HL-60/S4 (cell line): Measurements from ENCODE around the gene KCNAB2.
"Not testable (repeated sequence)": the region's sequence is repeated elsewhere in the genome, so short reads cannot be mapped to it uniquely, and the experiment has no call there.

ENCODE experiments used
- in situ Hi-C: fragments of 300-500 bp; cut with MboI; formaldehyde crosslinking; loops from 2 replicates; pipeline ENCODE4 v1.14.3; 2022; ENCODE audit warnings: low sequenced_read_pairs

The KCNAB2 gene

GRCh38 chr1:6009120-6010040 is 36.3 kb upstream of the KCNAB2 start:
- in situ Hi-C loops, result no loop called here

DNA sequence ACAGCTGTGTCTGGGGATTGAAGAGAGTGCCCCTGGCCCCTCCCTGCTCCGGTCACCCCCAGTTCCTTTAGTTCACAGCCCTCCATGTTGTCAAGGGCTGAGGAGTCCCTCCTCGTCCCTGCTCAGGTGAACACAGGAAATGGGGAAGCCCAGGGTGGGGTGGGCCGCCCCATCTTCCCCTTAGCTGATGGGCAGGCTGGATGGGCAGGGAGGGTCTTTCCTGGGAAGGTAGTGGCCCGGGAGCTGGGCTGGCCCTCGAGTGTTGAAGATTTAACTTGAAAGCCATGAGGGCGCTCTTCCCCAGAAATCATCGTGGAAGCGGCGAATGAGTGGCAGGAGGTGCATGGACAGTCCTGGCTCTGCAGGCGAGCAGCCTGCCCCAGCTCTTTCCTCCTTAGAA is 35.1 kb upstream of the KCNAB2 start:
- in situ Hi-C loops, result no loop called here

GRCh38 chr1:6011161-6011945 is 34.3 kb upstream of the KCNAB2 start:
- in situ Hi-C loops, result no loop called here

DNA sequence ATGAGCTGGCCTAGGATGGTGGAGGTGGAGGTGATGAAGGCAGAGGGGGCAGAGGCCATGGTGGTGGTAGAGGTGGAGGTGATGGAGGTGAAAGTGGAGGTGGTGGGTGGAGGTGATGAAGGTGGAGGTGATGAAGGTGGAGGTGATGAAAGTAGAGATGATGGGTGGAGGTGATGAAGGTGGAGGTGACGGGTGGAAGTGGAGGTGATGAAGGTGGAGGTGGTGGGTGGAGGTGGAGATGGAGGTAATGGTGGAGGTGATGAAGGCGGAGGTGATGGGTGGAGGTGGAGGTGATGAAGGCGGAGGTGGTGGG is 33.8 kb upstream of the KCNAB2 start:
- in situ Hi-C loops, result no loop called here

DNA sequence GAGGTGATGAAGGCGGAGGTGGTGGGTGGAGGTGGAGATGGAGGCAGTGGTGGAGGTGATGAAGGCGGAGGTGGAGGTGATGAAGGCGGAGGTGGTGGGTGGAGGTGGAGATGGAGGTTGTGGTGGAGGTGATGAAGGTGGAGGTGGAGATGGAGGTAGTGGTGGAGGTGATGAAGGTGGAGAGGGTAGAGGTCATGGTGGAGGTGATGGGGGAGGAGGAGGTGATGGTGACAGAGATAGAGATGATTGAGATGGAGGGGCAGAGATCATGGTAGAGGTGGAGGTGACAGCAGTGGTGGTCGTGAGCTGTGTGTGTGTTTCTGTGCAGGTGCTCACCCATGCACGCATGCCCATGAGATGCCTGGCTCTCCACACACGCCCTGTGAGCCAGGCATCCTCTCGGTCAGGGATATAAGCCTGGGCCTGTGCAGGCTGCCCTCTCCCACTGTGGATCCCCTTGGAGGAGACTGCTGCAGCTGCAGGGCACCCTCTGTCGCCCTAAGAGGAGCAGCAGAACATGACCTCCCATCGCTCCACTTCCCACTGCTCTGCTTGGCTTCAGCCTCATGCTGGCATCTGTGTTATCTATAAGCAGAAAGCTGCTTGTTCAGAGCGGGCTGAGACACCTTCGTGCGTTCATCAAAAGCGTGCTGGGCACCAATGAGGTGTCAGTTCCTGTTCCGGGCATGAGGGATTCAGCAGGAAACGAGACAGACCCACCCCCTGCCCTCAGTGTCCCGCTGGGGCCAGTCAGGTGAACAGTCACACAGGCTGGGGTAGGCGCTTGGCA is 33.0 kb upstream of the KCNAB2 start:
- in situ Hi-C loops, result no loop called here

DNA sequence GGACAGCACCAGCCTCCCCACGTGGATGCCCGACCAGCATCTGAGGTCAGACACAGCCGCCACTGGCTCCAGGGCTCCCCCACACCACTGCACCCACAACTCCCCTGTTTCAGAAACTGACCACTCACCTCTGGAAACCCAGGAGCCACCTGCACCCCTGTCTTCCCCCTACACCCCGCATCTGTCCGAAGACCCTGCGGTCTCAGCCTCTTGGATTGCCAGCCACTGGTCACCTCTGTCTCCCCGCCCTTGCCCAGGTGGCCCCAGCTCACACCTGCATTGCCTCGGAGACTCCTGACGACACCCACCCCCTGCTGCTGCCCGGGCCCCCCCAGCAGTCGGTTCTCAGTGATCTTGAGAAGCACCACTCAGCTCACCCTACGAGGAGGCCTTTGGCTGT is 32.2 kb upstream of the KCNAB2 start:
- in situ Hi-C loops, result no loop called here

GRCh38 chr1:6014130-6014999 is 31.3 kb upstream of the KCNAB2 start:
- in situ Hi-C loops, result no loop called here

- in situ Hi-C loops, result no loop called here
These were observed 29.4 kb upstream of the KCNAB2 start for GRCh38 chr1:6016191-6016865.

GRCh38 chr1:6017654-6018053 is 28.0 kb upstream of the KCNAB2 start:
- in situ Hi-C loops, result not testable (repeated sequence)

GRCh38 chr1:6019166-6019845 is 26.4 kb upstream of the KCNAB2 start:
- in situ Hi-C loops, result no loop called here

GRCh38 chr1:6022193-6022592 is 23.5 kb upstream of the KCNAB2 start:
- in situ Hi-C loops, result no loop called here

GRCh38 chr1:6023346-6023745 is 22.3 kb upstream of the KCNAB2 start:
- in situ Hi-C loops, result no loop called here

- in situ Hi-C loops, result no loop called here
These were observed 21.3 kb upstream of the KCNAB2 start for GRCh38 chr1:6024376-6024775.

- in situ Hi-C loops, result no loop called here
These were observed 20.2 kb upstream of the KCNAB2 start for GRCh38 chr1:6025269-6026094.

DNA sequence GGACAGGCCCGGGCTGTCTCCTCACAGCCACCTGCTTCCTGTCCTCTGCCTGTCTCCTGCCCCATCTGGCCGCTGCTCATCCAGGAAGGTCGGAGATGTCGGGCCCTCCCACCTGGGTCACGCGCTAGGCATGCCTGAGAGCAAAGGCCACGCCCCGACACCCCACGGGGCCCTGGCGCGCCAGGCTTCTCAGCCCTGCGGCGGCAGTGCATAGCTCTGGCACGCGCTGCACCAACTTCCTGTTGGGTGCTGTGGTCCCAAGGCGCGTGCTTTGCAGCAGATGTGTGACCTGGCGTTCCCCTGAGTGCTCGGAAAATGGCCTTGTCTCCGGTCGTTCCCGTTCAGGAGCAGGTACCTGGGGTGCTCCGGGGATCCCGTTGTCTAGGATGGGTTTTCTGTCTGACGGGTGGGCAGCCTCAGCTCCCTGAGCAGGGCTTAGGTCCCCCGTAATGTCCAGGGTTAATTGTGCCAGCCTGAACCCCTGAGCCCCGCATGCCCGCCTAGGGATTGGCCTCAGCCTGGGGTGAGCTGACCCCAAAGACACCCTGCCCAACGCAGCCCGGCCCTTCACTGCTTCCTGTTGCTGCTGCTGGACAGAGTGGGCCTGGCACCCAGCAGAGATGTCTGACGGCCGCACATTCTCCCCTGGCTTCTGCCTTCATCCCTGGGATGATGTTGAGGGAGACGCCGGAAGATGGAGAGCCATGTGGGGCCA is 19.4 kb upstream of the KCNAB2 start:
- in situ Hi-C loops, result no loop called here

GRCh38 chr1:6027591-6027990 is 18.1 kb upstream of the KCNAB2 start:
- in situ Hi-C loops, result no loop called here

DNA sequence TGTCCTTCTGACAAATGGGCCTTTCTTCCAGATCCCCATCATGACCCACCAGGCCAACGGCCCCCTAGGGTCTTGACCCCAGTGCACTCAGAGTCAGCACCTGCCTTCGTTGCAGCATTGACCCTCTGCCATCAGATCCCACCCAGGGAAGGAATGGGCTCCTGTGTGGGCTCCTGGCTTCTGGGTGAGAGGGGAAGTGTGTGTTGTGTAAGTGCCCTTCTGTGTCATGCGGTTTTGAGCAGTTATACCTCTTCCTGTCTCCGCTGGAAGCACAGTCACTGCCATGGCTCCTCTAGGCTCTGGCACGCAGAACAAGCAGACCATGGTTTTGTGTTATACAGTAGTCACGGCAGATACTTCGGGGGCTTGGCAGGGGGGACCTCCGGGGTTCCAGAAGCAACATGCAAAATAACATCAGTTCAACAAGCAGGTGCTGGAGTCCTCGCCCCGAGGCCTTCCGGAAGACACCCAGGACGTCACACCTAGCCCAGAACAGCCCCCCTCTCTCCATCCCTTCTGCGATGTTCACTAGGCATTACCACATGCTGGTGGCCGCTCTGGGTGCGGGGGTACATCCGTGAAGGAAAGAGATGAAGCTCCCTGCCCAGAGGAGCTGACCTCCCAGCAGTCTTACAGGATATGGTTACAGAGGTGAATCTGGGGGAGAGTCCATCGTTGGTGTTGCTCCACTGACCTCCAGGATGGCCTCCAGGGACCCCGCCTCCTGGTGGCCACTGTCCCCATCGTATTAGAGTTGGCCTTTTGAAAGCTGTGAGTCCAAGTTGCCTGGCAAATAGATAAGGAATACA is 17.4 kb upstream of the KCNAB2 start:
- in situ Hi-C loops, result no loop called here
